Measurements from ENCODE around the gene XYLT1. TPM values are rescaled to one million over a fixed set of nuclear protein-coding genes. Genes with fewer than 3 reads are reported as not detected.

The XYLT1 gene
- total and polyA plus RNA-seq, 2 of the 8 experiments (the other 6 are each of a cell fraction or from before 2014, with no cell fraction given) = 6.6 to 25.4 TPM

DNA sequence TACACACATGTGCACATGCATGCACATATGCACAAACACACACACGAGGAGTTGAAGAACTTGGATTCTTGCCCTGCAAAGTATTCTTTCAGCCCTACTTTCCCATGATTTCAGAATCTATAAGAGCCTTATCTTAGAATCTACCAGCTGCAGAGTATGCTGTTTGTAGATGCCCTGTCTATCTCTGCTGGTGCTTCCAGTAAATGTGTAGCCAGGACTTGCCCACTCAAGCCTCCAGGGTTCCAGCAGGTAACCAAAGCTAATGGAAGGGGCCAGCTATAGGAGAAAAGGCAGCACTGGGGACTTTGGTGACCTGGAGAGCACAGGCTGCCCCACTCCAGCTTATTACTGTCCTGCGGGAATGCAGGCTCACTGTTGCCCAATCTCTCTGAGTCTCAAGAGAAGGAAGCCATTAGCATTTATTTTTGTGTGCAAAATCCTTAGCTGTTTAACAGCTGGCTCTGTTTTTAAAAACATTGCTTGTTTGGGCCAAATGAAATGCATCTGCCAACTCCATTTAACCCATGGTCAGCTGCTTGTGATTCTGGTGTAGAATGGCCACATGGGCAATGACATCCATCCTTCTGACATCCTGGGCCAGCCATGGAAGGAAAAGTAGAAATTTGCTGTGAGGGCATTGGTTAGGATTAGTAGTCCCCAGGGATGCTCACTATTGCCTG lies 28.6 kb upstream of the XYLT1 start:
- Histone ChIP-seq H2AK5ac (ENCODE audit: low read depth, low read length) (no peak overlapping the region), H3K9me3 (ENCODE audit: insufficient read depth in 2 of 2, low read depth in 1 of 2, low read length in 1 of 2) (no peaks in the 10 kb centered on the region), H4K8ac (ENCODE audit: extremely low read depth, insufficient read depth, low read length) (no peak overlapping the region), H3K18ac (ENCODE audit: extremely low read depth, low read length) (no peak overlapping the region), H3K79me1 (ENCODE audit: low read depth, low read length) (no peaks in the 10 kb centered on the region), H3K27me3 (replicated peaks in 1 of 4; ENCODE audit: control insufficient read depth in 3 of 4, extremely low read depth in 1 of 4, insufficient read depth in 3 of 4, low read length in 3 of 4) (no peaks in the 10 kb centered on the region), H3K79me2 (ENCODE audit: control insufficient read depth in 1 of 2, insufficient read depth in 2 of 2, low read length in 2 of 2) (no peaks in the 10 kb centered on the region), H3K36me3 (ENCODE audit: control insufficient read depth in 2 of 4, insufficient read depth in 4 of 4, low read length in 3 of 4) (no peaks in the 10 kb centered on the region), H2BK5ac (ENCODE audit: low read depth, low read length) (no peak overlapping the region), H4K20me1 (replicated peaks in 1 of 2; ENCODE audit: control insufficient read depth in 1 of 2, insufficient read depth in 2 of 2, low read length in 2 of 2) (no peaks in the 10 kb centered on the region), H2BK12ac (ENCODE audit: low read depth, low read length) (no peak overlapping the region), H4K5ac (ENCODE audit: insufficient read length, low read depth, low read length) (no peak overlapping the region), H3K23me2 (ENCODE audit: low read depth, low read length) (no peaks in the 10 kb centered on the region), H2AFZ (ENCODE audit: low read length) (no peak overlapping the region), H3K4me2 (ENCODE audit: insufficient read depth in 1 of 2, low read depth in 2 of 2, low read length in 2 of 2) (no peak overlapping the region), H2BK15ac (ENCODE audit: low read length) (no peak overlapping the region), H3K14ac (ENCODE audit: insufficient read length) (no peak overlapping the region), H3K4ac (replicated peaks; ENCODE audit: insufficient read length, low read depth, low read length) (no peak overlapping the region), H3K4me1 (replicated peaks in 1 of 4; ENCODE audit: control insufficient read depth in 3 of 4, insufficient read depth in 4 of 4, low read length in 3 of 4) (peaks cover 0 to 2% (median 0%) of the 10 kb centered on the region in 4 experiments; a peak in 2 of 7 replicates), H3K23ac (ENCODE audit: insufficient read length) (no peak overlapping the region), H3K27ac (ENCODE audit: low read depth, low read length) (no peak overlapping the region), H2BK120ac (replicated peaks; ENCODE audit: low read depth, low read length) (no peak overlapping the region), H3K9ac (replicated peaks in 1 of 4; ENCODE audit: extremely low read depth in 1 of 4, low read depth in 3 of 4, low read length in 3 of 4) (no peak overlapping the region), H2BK20ac (ENCODE audit: low read length) (no peak overlapping the region), H3K4me3 (ENCODE audit: extremely low read depth in 1 of 4, insufficient read depth in 2 of 4, low read depth in 3 of 4, low read length in 4 of 4) (no peak overlapping the region), H3K56ac (replicated peaks; ENCODE audit: insufficient read length, low read depth, low read length) (no peak overlapping the region), H4K91ac (replicated peaks; ENCODE audit: insufficient read length, low read length) (no peak overlapping the region)
- FAIRE-seq = no peak
- ChIA-PET POLR2A (ENCODE audit: partially characterized antibody) (no interaction called here), CTCF (ENCODE audit: partially characterized antibody) (interaction anchor here (1.0 to 1.3 kb wide), 2 partner anchors 23 to 149 kb away, joined by 3 read pairs; no protein-coding TSS in a partner anchor)
- no peak for DNase-seq (ENCODE audit: low read depth in 1 of 2, low spot score in 2 of 2)
- 94% methylated on average over 2 of the region's 2 CpGs; no CpG with 5 or more reads in 1 of the 2 experiments for WGBS, 2 experiments (ENCODE audit: extremely low coverage in 1 of 2, insufficient coverage in 1 of 2, insufficient read length in 1 of 2, insufficient replicate concordance in 2 of 2, low coverage in 1 of 2, low lambda C conversion rate in 2 of 2, missing lambda C conversion rate in 1 of 2)
- TF ChIP-seq CHD2 (IDR thresholded peaks at IDR 0.05; ENCODE audit: low read length) (no peak), JUN (IDR thresholded peaks at IDR 0.05; ENCODE audit: low read depth, low read length) (no peak), SIRT6 (IDR thresholded peaks at IDR 0.05; ENCODE audit: low read length) (no peak), YY1 (IDR thresholded peaks at IDR 0.05; ENCODE audit: low read depth, low read length) (no peak), RBBP5 (IDR thresholded peaks at IDR 0.05; ENCODE audit: borderline replicate concordance, low read depth, low read length) (no peak), KDM1A (IDR thresholded peaks at IDR 0.05; ENCODE audit: borderline replicate concordance, low read length) (no peak), KDM5A (IDR thresholded peaks at IDR 0.05; ENCODE audit: low read length) (no peak), HDAC6 (IDR thresholded peaks at IDR 0.05; ENCODE audit: low read depth, low read length) (no peak), TCF12 (IDR thresholded peaks at IDR 0.05; ENCODE audit: low read depth, low read length) (no peak)
- TF ChIP-seq, protein P1, sequence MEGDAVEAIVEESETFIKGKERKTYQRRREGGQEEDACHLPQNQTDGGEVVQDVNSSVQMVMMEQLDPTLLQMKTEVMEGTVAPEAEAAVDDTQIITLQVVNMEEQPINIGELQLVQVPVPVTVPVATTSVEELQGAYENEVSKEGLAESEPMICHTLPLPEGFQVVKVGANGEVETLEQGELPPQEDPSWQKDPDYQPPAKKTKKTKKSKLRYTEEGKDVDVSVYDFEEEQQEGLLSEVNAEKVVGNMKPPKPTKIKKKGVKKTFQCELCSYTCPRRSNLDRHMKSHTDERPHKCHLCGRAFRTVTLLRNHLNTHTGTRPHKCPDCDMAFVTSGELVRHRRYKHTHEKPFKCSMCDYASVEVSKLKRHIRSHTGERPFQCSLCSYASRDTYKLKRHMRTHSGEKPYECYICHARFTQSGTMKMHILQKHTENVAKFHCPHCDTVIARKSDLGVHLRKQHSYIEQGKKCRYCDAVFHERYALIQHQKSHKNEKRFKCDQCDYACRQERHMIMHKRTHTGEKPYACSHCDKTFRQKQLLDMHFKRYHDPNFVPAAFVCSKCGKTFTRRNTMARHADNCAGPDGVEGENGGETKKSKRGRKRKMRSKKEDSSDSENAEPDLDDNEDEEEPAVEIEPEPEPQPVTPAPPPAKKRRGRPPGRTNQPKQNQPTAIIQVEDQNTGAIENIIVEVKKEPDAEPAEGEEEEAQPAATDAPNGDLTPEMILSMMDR (IDR thresholded peaks at IDR 0.05; ENCODE audit: control extremely low read depth in 1 of 3, insufficient read depth in 1 of 3, low read depth in 1 of 3, low read length in 3 of 3) = no peak
- TF ChIP-seq, protein P2, sequence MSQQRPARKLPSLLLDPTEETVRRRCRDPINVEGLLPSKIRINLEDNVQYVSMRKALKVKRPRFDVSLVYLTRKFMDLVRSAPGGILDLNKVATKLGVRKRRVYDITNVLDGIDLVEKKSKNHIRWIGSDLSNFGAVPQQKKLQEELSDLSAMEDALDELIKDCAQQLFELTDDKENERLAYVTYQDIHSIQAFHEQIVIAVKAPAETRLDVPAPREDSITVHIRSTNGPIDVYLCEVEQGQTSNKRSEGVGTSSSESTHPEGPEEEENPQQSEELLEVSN (IDR thresholded peaks at IDR 0.05) = no peak

All from H1 (cell line).